ENCODE results near the gene LYRM4.

Gene LYRM4

GRCh38 chr6:5116243-5116991, 144.3 kb downstream of the LYRM4 start:
- DNase-seq, result no peak

- no peak for DNase-seq
These were observed 145.6 kb downstream of the LYRM4 start for GRCh38 chr6:5115168-5115567.

GRCh38 chr6:5113096-5113495, 147.7 kb downstream of the LYRM4 start:
- no peak for DNase-seq

- no peak for DNase-seq
These were observed 148.5 kb downstream of the LYRM4 start for GRCh38 chr6:5112066-5112799.

- DNase-seq, result no peak
These were observed 149.1 kb downstream of the LYRM4 start for GRCh38 chr6:5111626-5112025.

GRCh38 chr6:5110246-5110645, 150.5 kb downstream of the LYRM4 start:
- DNase-seq, result no peak

GRCh38 chr6:5109436-5109835, 151.3 kb downstream of the LYRM4 start:
- DNase-seq, result no peak

GRCh38 chr6:5108536-5109150, 152.1 kb downstream of the LYRM4 start:
- no peak for DNase-seq

- DNase-seq, result no peak
These were observed 152.7 kb downstream of the LYRM4 start for GRCh38 chr6:5108068-5108467.

- DNase-seq, result no peak
These were observed 153.4 kb downstream of the LYRM4 start for GRCh38 chr6:5107341-5107740.

- DNase-seq, result no peak
These were observed 155.6 kb downstream of the LYRM4 start for GRCh38 chr6:5105146-5105545.

GRCh38 chr6:5104667-5105066, 156.1 kb downstream of the LYRM4 start:
- no peak for DNase-seq

GRCh38 chr6:5103250-5103649, 157.5 kb downstream of the LYRM4 start:
- DNase-seq, result no peak

- DNase-seq, result no peak
These were observed 158.3 kb downstream of the LYRM4 start for GRCh38 chr6:5102267-5102970.

GRCh38 chr6:5100806-5101205, 159.9 kb downstream of the LYRM4 start:
- no peak for DNase-seq

- DNase-seq, result no peak
These were observed 161.2 kb downstream of the LYRM4 start for GRCh38 chr6:5099537-5099936.

GRCh38 chr6:5098501-5099270, 162.1 kb downstream of the LYRM4 start:
- no peak for DNase-seq

- DNase-seq, result no peak
These were observed 164.3 kb downstream of the LYRM4 start for GRCh38 chr6:5096482-5096881.

- DNase-seq, result no peak
These were observed 165.5 kb downstream of the LYRM4 start for GRCh38 chr6:5095236-5095635.

- no peak for DNase-seq
These were observed 166.4 kb downstream of the LYRM4 start for GRCh38 chr6:5094327-5094726.

GRCh38 chr6:5093231-5094015, 167.3 kb downstream of the LYRM4 start:
- DNase-seq, result no peak

Measured in NCI-H2107 (cell line).